HG02763 (cell line): ENCODE measurements around the gene GALNT17.

ENCODE experiments used
- ATAC-seq: cut with Tn5 transposase; IDR thresholded peaks from one replicate; pipeline ENCODE4 v1.9.1; 2021; ENCODE audit warnings: mild to moderate bottlenecking, moderate library complexity; ENCODE audit not compliant: unreplicated experiment

GALNT17 gene

GRCh38 chr7:71665716-71666115 lies 533.8 kb downstream of the GALNT17 start:
- ATAC-seq = no peak

GRCh38 chr7:71668572-71668971 lies 536.6 kb downstream of the GALNT17 start:
- ATAC-seq = no peak

GRCh38 chr7:71679480-71679879 lies 547.5 kb downstream of the GALNT17 start:
- no peak for ATAC-seq

- ATAC-seq = no peak
Measured at GRCh38 chr7:71682181-71682580, 550.2 kb downstream of the GALNT17 start.

- ATAC-seq = no peak
Measured at GRCh38 chr7:71682841-71683781, 551.2 kb downstream of the GALNT17 start.

- no peak for ATAC-seq
Measured at GRCh38 chr7:71687286-71687685, 555.3 kb downstream of the GALNT17 start.

- no peak for ATAC-seq
Measured at GRCh38 chr7:71687831-71688599, 556.1 kb downstream of the GALNT17 start.

- no peak for ATAC-seq
Measured at GRCh38 chr7:71691538-71691937, 559.6 kb downstream of the GALNT17 start.

- no peak for ATAC-seq
Measured at GRCh38 chr7:71694665-71695064, 562.7 kb downstream of the GALNT17 start.

- ATAC-seq = no peak
Measured at GRCh38 chr7:71695186-71695585, 563.2 kb downstream of the GALNT17 start.

GRCh38 chr7:71696511-71696910 lies 564.6 kb downstream of the GALNT17 start:
- no peak for ATAC-seq

- no peak for ATAC-seq
Measured at GRCh38 chr7:71697400-71697799, 565.5 kb downstream of the GALNT17 start.

GRCh38 chr7:71705217-71705616 lies 573.3 kb downstream of the GALNT17 start:
- no peak for ATAC-seq

GRCh38 chr7:71705901-71706596 lies 574.1 kb downstream of the GALNT17 start:
- no peak for ATAC-seq

GRCh38 chr7:71706597-71706975 lies 574.6 kb downstream of the GALNT17 start:
- no peak for ATAC-seq

GRCh38 chr7:71707041-71707440 lies 575.1 kb downstream of the GALNT17 start:
- ATAC-seq = no peak

- ATAC-seq = no peak
Measured at GRCh38 chr7:71708710-71709109, 576.8 kb downstream of the GALNT17 start.

GRCh38 chr7:71710442-71710841 lies 578.5 kb downstream of the GALNT17 start:
- no peak for ATAC-seq

GRCh38 chr7:71712653-71713180 lies 580.8 kb downstream of the GALNT17 start:
- ATAC-seq = no peak

GRCh38 chr7:71716690-71717089 lies 584.7 kb downstream of the GALNT17 start:
- no peak for ATAC-seq

- ATAC-seq = no peak
Measured at GRCh38 chr7:71718563-71718962, 586.6 kb downstream of the GALNT17 start.
